Measurements from ENCODE around the gene RASA3.

DNA sequence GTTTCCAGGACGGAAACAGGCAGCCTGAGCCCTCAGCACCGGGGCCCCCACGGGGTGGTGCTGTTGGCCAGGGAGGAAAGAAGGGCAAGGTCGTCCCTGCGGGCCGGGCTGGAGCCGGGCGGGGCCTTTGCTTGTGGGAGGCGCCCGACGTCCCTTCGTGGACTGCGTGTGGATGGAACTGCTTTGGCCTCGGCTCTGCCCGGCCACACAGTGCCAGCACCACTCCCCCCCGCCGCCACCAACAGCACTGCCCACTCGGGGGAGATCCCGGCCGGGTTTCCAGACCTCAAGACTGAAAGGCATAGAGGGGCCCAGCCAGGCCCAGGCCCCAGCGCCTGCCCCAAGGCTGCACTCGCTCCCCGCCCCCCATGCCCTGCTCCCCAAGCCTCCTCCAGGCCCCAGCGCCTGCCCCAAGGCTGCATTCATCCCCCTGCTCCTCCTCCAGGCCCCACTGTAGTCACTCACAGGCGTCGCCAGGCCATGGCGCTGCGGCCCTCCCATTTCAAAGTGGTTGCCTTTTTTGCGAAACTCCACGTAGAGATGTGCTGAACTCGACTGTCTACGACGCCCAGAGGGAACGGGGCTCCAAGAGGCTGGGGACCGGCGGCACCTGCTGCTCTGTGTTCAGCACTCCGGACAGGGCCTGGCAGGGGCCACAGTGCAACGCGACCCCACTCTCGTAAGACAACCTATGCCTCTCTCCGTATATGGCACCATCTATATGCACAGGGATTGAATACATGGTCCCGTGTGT lies 181.0 kb downstream of the RASA3 start:
- no peak for TF ChIP-seq POLR2A (IDR thresholded peaks at IDR 0.05)
- TF ChIP-seq, protein P1, sequence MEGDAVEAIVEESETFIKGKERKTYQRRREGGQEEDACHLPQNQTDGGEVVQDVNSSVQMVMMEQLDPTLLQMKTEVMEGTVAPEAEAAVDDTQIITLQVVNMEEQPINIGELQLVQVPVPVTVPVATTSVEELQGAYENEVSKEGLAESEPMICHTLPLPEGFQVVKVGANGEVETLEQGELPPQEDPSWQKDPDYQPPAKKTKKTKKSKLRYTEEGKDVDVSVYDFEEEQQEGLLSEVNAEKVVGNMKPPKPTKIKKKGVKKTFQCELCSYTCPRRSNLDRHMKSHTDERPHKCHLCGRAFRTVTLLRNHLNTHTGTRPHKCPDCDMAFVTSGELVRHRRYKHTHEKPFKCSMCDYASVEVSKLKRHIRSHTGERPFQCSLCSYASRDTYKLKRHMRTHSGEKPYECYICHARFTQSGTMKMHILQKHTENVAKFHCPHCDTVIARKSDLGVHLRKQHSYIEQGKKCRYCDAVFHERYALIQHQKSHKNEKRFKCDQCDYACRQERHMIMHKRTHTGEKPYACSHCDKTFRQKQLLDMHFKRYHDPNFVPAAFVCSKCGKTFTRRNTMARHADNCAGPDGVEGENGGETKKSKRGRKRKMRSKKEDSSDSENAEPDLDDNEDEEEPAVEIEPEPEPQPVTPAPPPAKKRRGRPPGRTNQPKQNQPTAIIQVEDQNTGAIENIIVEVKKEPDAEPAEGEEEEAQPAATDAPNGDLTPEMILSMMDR (IDR thresholded peaks at IDR 0.05), result peak; percentile 65 to 99 (median 95)
